IPS DF 4.7 (cell line): Measurements from ENCODE around the gene DGCR8.

ENCODE experiments used
- DNase-seq: peaks from one replicate; pipeline ENCODE4 v3.0.0-alpha.2; 2013; ENCODE audit warnings: low spot score; ENCODE audit errors: extremely low read depth

DGCR8 gene

DNA sequence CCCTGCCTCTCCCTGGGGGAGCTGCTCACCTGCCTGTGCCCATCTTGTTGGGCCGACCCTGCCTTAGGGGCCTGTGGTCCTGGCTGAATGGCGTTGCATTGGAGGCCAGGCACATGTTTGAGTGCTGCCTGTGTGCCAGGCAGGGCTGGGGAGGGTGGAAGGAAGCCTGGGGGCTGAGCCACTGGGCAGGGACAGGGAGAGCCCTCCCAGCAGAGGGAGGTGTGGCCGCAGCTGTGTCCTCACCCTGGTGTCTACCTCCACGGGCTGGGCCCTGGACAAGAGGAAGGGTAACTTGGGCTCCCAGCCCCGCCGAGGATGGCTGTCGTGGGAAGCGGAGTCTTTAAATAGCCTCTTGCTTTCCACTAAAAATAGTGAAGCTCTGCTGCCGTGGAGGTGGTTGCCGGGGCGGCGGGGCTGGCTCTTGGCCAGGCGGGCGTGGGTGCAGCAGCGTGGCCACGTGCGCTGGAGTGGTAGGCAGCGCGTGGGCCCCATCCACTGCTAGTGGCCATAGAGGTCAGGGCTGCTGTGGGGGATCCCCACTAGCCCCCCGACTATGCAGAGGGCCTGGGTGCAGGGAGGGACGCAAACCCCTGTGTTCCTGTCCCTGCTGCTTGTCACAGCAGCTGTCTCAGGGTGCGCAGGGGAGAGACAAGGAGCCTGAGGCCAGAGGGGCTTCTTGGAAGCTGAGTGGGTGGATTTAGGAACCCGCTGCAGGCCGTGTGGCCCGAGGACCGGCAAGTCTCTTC is 57.8 kb downstream of the DGCR8 start:
- no peak for DNase-seq

DNA sequence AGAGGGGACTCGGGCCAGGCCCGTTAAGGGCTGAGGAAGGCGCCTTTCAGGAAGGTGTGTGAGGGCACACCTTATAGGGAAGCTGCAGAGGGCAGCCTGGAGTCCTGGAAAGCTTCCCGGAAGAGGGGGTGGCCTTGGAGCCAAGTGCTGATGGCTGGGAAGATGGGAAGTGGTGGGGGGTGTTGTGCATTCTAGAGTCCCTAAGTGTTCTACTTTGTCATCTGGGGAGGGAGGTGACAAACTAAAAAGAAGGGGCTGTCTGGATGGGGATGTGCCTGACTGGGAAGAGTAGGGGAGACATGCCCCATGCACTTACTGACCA is 58.3 kb downstream of the DGCR8 start:
- no peak for DNase-seq

DNA sequence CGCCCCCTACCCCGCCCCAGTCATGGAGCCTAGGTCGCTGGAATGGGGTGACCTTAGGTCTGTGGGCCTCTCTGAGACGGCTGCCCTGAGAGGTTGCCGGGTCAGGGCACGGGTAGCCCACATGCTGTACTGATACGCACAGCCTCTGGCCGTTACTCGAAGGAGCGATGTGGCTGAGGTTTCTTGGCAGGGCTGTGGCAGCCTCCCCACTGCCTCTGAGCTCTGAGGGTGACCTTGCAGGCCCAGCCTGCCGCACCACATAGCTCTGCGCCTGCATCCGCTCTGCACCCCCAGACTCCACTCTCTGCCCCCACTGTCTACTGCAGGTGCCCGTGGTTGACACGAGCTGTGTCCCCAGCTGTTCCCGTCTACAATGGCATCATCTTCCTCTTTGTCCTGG is 58.8 kb downstream of the DGCR8 start:
- DNase-seq: no peak

DNA sequence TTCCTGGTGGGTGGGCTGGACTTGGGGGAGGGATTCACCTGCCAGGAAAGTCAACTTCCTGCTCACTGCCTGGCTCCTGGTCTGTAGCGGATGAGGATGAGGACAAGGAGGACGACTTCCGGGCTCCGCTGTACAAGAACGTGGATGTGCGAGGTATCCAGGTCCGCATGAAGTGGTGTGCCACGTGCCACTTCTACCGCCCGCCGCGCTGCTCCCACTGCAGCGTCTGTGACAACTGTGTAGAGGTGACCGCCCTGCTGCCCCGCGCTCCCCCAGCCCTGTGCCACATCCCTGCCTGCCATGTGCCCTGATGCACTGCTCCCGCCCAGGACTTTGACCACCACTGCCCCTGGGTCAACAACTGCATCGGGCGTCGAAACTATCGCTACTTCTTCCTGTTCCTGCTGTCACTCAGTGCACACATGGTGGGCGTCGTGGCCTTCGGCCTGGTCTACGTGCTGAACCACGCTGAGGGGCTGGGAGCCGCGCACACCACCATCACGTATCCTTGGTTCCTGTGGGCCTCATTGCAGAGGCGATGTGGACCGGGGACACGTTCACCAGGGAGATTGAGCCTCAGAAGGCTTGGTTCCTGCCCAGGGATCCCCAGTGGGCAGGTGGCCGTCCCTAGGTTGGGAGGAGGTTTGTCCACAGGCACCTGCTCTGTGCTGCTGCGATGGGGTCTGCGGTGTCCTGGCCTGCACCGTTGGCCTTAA is 59.5 kb downstream of the DGCR8 start:
- no peak for DNase-seq

DNA sequence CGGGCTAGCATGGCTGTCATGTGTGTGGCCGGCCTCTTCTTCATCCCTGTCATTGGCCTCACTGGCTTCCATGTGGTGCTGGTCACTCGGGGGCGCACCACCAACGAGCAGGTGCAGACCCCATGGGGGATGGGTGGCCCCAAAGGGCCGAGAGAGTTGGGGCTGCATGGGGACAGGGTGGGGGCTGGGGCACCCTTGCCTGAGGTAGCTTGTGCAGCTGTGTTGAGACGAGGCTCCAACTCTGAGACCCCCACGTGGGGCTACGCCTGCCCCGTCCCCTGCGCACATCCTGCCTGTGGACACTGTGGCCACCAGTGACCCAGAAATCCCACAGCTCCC is 60.0 kb downstream of the DGCR8 start:
- no peak for DNase-seq

DNA sequence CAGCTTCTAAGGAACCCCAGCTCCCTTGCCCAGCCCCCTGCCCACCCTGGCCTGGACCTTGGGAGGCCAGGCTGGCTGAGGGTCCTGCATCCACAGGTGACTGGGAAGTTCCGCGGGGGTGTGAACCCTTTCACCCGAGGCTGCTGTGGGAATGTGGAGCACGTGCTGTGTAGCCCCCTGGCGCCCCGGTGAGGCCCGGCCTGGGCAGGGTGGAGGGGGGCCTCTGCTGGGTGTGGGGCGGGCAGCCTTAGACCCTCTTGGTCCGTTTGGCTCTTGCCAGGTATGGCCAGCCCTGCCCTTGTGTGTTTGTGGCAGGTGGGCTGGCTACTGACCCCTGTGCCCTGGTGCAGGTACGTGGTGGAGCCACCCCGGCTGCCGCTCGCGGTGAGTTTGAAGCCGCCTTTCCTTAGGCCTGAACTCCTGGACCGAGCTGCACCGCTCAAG is 60.5 kb downstream of the DGCR8 start:
- DNase-seq: no peak

DNA sequence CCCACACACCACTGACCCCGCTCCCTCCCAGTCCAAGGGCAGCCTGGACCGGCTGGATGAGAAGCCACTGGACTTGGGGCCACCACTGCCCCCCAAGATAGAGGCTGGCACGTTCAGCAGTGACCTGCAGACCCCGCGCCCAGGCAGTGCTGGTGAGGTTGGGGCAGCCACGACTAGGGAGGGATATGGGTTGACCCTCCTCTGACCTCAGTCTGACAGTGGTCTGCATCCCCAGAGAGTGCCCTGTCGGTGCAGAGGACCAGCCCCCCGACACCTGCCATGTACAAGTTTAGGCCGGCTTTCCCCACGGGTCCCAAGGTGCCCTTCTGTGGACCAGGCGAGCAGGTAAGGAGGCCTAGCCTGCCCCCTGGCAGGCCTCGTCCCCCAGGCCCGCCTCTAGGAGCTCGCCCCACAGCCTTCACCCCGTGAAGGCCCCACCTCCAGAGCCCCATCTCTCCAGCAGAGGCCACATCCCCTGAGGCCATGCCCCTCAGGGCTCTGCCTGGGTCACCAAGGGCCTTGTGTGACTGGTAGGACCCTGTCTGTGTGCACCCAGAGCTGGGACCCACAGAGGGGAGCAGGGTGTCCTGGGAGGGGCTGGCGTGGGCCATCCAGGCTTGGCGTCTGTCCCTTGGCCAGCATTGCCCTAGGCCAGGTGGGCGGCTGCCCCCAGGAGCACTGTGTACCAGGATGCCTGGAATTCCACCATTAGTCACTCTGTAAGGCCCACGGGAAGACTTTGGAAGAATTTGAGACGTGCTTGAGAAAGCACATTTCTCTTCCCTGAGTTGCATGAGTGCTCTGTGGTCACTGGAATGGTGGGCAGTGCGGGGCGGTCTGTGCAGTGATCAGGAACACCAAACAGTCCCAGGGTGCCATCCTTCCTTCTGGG is 61.4 kb downstream of the DGCR8 start:
- no peak for DNase-seq

DNA sequence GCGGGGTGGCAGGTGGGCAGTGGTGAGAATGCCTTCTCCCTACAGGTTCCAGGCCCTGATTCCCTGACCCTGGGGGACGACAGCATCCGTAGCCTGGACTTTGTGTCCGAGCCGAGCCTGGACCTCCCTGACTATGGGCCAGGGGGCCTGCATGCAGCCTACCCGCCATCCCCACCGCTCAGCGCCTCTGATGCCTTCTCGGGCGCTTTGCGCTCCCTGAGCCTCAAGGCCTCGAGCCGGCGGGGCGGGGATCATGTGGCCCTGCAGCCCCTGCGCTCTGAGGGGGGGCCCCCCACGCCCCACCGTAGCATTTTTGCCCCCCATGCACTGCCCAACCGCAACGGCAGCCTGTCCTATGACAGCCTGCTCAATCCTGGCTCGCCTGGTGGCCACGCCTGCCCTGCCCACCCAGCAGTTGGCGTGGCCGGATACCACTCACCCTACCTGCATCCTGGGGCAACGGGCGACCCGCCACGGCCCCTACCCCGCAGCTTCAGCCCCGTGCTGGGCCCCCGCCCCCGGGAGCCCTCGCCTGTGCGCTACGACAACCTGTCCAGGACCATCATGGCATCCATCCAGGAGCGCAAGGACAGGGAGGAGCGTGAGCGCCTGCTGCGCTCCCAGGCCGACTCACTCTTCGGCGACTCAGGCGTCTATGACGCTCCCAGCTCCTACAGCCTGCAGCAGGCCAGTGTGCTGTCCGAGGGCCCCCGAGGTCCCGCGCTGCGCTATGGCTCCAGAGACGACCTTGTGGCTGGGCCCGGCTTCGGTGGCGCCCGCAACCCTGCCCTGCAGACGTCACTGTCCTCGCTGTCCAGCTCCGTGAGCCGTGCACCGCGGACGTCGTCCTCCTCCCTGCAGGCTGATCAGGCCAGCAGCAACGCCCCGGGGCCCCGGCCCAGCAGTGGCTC is 62.9 kb downstream of the DGCR8 start:
- no peak for DNase-seq

DNA sequence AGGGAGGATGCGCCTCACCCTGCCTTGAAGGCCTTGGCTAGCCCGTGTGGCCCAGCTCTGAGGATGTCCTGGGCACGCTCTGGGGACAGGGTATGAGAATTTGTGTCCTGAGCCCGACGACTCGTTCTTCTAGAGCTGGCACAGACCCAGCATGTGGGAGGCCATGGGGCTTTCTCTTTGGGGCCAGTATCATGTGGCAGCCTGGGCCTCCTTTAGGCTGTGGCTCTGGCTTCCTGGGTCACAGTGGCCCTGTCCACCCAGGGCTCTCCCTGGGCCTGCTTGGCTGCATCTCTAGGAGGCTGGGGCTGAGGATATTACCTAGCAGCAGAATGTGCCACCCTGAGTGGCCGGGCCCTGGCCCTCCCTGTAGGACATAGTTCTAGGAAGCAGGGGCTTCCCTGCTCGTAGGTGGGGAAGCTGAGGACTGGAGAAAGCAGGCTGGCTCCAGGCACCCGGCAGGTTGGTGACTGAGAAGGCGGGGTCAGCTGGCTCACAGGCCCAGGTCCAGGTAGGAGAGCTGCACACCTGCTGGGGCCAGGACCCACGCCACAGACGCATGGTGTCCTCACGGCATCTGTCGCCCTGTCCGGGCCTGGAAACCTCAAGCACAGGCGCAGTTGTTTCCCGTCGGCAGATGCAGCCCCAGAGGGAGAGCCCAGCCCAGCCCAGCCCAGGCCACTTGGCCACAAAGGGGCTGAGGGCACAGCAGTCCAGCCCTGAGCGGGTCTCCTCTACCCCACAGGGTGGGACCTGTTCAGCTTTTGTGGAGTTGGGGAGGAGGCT is 64.0 kb downstream of the DGCR8 start:
- DNase-seq: no peak

DNA sequence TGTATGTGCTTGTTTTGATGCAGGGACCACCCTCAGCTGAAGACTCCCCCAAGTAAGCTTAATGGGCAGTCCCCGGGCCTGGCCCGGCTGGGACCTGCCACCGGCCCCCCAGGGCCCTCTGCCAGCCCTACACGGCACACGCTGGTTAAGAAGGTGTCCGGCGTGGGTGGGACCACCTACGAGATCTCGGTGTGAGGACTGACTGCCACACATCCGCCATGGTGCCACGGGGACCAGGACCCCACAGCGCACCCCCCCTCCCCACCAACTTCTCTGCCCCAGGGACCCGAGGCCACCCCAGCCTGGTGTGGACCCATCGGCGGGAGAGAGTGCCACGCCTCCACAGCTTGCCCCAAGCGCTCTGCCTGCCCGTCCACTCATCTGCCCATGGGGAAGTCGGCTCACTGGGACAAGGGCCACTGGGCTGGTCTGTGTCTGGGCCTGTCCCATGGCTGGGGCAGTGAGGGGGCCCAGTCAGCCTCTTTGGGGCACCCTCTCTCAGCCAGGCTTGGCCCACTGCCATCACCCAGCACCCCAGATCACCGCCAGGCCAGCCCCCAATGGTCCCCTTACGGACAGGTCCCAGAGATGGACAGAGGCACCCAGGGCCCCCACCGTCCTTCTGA is 65.3 kb downstream of the DGCR8 start:
- no peak for DNase-seq

DNA sequence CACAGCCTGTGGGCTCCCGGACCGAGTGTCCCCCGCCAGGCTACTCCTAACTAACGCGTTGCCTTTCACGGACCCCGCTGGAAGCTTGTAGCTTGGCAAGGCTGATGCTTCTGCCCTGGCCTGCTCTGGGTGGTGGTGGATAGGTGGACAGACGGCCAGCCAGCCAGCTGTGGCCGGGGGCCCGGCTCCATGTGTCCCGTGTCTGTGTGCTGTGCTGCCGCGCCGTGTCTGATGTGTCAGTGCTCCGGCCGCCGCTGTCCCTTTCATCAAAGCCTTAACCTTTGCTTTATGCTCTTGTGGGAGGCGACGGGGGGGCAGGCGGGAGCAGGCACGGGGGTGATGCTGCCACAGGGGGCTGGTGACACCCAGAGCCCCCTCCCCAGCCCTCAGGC is 65.8 kb downstream of the DGCR8 start:
- DNase-seq: no peak

DNA sequence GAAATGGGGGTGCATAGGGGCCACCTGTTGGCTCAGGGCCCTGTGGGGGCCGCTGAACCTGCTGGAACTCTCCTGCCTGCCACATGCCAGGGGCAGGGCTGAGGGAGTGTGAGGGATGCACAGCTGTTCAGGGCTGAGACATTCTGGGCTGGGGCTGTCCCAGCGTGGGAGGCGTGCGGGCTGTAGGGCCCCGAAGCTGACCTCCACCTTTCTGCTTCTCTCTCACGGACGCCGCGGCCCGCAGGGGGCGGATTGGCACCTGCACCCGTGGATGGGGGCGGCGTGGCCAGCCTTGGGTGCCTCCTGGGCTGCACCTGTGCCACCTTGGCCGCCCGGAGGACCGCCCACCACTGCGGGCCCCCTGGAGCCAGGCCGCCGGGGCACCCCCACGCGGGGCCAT is 66.7 kb downstream of the DGCR8 start:
- no peak for DNase-seq

DNA sequence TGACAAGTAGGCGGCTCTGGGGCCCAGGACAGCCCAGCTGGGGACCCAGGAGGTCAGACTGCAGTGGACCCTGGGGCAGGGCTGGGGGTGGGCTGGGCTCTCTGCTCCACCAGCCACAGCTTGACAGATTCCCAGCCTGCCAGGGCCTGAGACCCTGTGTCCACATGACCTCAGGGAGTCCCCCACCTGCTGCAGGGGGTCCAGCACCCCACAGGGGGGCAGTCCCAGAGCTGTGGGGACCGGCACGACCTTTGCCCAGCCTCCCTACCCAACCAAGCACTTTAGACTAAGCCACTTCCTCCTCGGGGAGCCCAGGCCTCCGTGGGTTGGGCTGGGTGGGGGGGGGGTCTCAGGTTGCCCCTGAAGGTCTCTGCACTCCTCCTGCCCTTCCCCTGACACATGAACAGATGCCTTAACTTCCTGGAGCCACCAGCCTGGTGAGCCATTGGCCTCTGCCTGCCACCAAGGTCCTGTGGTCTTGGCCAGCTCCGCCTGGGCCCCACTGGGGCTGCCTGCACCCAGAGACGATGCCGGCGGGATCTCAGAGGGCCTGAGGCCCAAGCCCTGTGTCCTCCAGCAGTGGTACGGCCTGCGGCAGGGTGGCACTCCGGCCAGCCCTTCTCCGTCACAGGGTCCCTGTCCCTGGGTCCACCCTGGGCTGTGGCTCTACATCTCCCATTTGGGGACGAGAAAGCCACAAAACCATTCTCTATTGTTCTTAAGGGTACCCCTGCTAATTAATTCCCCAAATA is 67.4 kb downstream of the DGCR8 start:
- no peak for DNase-seq

DNA sequence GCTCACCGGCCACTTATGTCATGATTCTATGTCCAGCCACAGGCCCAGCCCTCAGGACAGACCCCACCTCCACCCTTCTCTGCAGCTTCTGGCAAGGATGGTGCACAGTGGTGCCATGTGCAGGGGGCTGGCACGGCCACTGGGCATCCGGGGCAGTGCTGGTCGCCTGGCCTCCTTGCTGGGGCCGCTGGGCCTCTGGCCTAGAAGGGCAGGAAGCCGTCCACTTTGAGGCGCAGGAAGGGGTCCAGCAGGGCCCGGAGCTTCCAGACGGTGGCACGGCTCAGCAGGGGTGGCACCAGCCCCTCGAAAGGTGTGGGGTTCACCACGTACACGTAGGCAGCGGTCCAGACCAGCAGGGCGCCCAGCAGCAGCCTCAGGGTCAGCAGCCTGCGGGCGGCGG is 68.4 kb downstream of the DGCR8 start:
- DNase-seq: no peak

DNA sequence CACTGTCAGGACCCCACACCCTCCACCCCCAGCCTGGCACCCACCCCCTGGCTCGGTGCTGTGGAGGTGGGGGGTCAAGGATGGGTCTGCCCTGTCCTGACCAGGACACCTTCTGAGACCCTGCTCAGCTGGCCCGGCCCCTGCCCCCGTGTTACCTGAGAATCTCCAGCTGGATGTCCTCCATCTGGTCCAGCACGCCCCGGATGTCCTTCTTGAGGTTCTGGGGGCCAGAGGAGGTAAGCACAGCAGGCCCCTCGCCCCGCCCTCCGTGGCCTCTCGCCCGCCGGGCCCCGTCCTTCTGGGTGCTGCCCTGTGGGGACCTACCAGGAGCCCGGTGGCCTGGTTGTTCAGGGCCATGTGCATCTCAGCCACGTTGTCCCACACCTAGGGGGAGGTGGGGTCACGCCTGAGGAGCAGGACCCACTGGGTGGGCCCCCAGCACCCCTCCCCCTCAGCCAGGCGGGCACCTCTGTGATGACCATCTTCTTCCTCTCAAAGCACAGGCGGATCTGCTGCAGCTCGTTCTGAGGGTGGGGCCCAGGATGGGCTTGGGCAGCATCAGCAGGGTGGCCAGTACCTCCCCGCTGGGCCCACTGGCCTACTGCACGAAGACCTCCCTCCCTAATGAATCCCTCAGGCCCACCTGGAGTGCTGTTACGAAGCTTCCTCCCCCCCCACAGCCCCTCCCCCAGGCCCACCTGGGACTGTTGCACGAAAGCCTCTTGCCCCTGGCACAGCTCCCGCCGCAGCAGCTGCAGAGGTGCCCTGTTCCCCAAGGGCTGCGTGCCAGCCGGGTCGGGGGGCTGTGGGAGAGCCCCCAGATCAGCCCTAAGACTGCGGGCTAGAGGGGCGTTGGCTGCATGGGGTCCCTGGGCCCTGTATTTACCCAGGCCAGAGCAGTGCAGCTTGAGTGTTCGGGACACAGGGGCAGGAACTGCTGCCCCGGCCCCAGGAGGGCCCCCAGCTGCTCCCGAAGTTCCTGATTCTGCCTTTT is 69.5 kb downstream of the DGCR8 start:
- DNase-seq: no peak

DNA sequence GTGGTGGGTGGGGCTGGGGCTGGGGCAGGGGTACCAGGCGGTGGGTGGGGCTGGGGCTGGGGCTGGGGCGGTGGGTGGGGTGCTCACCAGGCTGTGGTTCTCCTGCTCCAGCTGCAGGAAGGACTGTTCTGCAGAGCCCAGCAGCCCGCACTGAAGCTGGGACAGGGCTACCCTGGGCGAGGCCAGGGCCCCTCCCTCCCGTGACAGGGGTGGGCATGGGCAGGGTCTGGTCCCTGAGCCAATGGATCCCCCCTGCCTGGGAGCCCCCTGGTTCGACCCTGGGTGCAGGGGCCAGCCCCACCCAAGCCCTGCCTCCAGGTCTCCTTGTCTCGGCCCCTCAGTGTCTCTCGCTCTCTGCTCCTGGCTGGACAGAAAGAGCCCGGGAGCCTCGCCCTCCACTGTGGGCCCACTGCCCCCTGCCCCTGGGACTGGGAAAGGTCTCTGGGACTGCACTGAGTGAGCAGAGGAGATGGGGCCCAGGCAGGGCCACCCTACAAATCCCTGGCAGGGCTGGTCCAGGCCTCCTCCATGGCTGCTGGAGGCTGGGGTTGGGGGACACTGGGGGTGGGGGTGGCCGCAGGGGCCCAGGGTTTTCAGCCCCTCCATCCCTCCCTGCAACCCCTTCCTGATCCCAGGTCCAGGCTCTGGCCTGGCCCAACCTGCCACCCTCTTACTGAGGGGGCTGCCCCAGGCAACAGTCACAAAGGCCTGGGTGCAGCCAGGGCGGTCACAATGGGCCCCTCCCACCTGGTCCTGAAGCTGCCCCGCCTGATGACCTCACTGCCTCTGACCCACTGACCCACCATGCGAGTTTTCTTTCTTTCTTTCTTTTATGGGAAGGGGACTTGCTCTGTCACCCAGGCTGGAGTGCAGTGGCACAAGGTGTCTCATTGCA is 70.6 kb downstream of the DGCR8 start, which contains the start of gene CCDC188:
Gene CCDC188 (minus strand): TSS at position 675 of the 895 bp plus-strand sequence. CDS start 69 bp downstream, at position 606.
- no peak for DNase-seq

DNA sequence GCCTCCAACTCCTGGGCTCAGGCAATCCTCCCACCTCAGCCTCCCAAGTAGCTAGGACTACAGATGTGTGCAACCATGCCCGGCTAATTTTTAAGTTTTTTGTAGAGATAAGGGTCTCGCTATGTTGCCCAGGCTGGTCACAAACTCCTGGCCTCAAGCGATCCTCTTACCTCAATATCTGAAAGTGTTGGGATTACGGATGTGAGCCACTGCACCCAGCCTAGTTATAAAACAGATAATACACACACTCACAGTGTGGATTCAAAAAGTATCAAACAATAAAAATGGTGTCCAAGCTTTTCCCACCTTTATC is 71.2 kb downstream of the DGCR8 start:
- DNase-seq: no peak
